Brain microvascular endothelial cell (primary cell): ENCODE data around the gene PDSS1.

ENCODE experiments used
- DNase-seq: peaks from one replicate; pipeline ENCODE4 v3.0.0-alpha.2; 2020
- H3K27ac ChIP-seq: fragments of 250-450 bp; sonication (Bioruptor Pico); 2 replicates; pipeline ENCODE4 v1.5.1; 2020; ENCODE audit warnings: mild to moderate bottlenecking, moderate library complexity
- H3K27me3 ChIP-seq: fragments of 250-450 bp; sonication (Bioruptor Pico); replicated peaks from 2 replicates; pipeline ENCODE4 v1.5.1; 2020; ENCODE audit warnings: mild to moderate bottlenecking
- H3K36me3 ChIP-seq: fragments of 250-450 bp; sonication (Bioruptor Pico); replicated peaks from 2 replicates; pipeline ENCODE4 v1.5.1; 2020; ENCODE audit warnings: mild to moderate bottlenecking
- H3K4me3 ChIP-seq: 2 replicates; pipeline ENCODE4 v1.5.1; 2011; ENCODE audit warnings: low read depth, mild to moderate bottlenecking, control low read depth, low read length, moderate library complexity
- in situ Hi-C: cut with HindIII; loops from 2 replicates; pipeline ENCODE4 v1.10.0; 2017; ENCODE audit warnings: low sequenced_read_pairs, low pct_ligation_motif_present
- TF ChIP-seq, protein P1 (sequence below): IDR thresholded peaks from 2 replicates; pipeline ENCODE4 v1.5.1; 2011; ENCODE audit warnings: low read depth, mild to moderate bottlenecking, moderate library complexity, low read length, control low read depth, inconsistent platforms; ENCODE audit errors: missing control alignments

Gene PDSS1

DNA sequence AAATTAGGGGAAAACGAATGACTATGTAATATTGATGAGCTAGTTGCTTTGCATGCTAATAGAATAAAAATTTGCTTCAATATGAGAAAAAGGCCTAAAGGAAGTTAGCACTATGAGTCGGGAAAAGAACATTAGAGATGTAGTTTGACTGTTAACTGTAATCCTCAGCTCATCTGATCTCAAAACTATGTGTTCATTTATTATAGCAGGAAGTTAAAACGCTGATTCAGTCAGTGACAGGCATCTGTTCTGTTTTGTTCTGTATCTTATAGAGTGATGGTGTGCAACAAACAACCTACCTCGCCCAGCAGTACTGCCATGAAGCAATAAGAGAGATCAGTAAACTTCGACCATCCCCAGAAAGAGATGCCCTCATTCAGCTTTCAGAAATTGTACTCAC is 48.6 kb downstream of the PDSS1 start:
- DNase-seq, result no peak
- Histone ChIP-seq H3K27me3 (no peaks in the 10 kb centered on the region), H3K27ac (no peak overlapping the region), H3K36me3 (peaks cover 27% of the 10 kb centered on the region), H3K4me3 (no peak overlapping the region)
- TF ChIP-seq, protein P1, sequence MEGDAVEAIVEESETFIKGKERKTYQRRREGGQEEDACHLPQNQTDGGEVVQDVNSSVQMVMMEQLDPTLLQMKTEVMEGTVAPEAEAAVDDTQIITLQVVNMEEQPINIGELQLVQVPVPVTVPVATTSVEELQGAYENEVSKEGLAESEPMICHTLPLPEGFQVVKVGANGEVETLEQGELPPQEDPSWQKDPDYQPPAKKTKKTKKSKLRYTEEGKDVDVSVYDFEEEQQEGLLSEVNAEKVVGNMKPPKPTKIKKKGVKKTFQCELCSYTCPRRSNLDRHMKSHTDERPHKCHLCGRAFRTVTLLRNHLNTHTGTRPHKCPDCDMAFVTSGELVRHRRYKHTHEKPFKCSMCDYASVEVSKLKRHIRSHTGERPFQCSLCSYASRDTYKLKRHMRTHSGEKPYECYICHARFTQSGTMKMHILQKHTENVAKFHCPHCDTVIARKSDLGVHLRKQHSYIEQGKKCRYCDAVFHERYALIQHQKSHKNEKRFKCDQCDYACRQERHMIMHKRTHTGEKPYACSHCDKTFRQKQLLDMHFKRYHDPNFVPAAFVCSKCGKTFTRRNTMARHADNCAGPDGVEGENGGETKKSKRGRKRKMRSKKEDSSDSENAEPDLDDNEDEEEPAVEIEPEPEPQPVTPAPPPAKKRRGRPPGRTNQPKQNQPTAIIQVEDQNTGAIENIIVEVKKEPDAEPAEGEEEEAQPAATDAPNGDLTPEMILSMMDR, result no peak
- in situ Hi-C loops, result no loop called here

DNA sequence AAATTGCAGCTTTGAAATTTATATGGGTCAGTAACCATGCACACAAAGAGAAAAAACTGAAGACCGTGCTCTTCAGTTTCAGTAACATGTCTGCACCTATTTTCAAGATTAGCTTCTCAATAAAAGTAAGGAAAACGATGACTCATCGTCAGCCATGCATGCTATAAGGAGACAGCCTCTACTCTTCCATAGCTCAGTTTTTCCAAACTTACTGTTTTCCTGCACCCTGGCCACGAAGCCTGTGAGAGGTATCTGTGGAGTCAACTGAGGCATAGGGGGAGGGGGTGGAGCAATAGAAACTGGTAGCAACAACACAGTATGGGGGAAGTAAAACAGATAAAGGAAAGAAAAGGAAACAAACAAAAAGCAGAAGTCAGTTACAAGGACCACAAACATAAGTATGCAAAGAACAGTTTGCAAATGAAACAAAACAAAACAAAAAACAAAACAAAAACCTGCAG is 58.0 kb downstream of the PDSS1 start:
- TF ChIP-seq, protein P1, result no peak
- H3K4me3 ChIP-seq, result no peak overlapping the region
- peaks cover 2% of the 10 kb centered on the region for H3K36me3 ChIP-seq
- in situ Hi-C loops, result no loop called here
- H3K27me3 ChIP-seq, result no peaks in the 10 kb centered on the region
- H3K27ac ChIP-seq, result no peak overlapping the region
- DNase-seq, result peak; percentile 27

GRCh38 chr10:26759008-26759407 is 61.5 kb downstream of the PDSS1 start:
- Histone ChIP-seq H3K27me3 (no peaks in the 10 kb centered on the region), H3K36me3 (no peaks in the 10 kb centered on the region), H3K27ac (no peak overlapping the region), H3K4me3 (no peak overlapping the region)
- TF ChIP-seq, protein P1, result no peak
- DNase-seq, result no peak
- in situ Hi-C loops, result no loop called here

- DNase-seq, result no peak
- no peak overlapping the region for H3K27ac ChIP-seq
- peaks cover 3% of the 10 kb centered on the region for H3K36me3 ChIP-seq
- TF ChIP-seq, protein P1, result no peak
- no peaks in the 10 kb centered on the region for H3K27me3 ChIP-seq
- H3K4me3 ChIP-seq, result no peak overlapping the region
- in situ Hi-C loops, result no loop called here
These were observed 68.0 kb downstream of the PDSS1 start for GRCh38 chr10:26765549-26765948.

DNA sequence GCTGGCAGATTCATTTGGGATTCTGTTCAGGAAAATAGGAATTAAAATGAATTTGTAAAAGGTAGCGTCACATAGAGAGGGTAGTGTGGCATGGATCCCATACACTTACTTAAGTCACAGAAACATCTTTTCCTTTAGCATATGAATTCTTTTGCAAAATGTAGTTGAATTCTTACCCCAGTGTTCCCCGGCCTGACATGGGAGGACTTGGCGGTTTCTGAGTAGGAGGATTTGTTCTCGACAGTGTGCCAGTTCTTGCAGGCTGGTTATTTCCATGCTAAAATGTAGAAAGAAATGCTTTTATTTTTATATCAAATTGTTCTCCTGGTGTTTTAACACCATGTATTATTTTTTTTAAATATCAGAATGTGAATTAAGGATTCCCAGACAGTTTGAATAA is 72.6 kb downstream of the PDSS1 start:
- DNase-seq, result no peak
- H3K27me3 ChIP-seq, result no peaks in the 10 kb centered on the region
- TF ChIP-seq, protein P1, result no peak

DNA sequence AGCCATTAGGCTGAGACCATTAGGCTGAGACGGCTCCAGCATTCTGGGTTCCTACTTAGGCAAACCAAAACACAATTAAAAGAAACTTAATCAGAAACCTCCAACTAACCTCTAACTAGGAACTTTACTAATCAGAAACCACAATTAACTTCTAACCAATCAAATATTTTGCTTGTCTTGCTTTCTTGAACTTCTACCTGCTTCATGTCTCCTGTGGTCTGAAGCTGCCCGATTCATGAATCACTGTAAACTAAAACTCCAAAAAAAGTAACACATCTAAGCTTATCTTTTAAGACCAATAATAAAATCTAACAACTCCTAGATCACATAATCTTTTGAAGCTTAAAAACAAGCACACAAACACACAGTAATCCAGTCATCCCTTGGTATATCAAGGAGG is 76.1 kb downstream of the PDSS1 start:
- Histone ChIP-seq H3K27ac (no peak overlapping the region), H3K27me3 (no peaks in the 10 kb centered on the region), H3K36me3 (no peaks in the 10 kb centered on the region), H3K4me3 (no peak overlapping the region)
- TF ChIP-seq, protein P1, result no peak
- in situ Hi-C loops, result no loop called here
- DNase-seq, result no peak

More for the DNA sequence above, 72.6 kb downstream of the PDSS1 start:
- Histone ChIP-seq H3K4me3 (no peak overlapping the region), H3K27ac (no peak overlapping the region), H3K36me3 (no peaks in the 10 kb centered on the region)
- in situ Hi-C loops, result no loop called here
